DOHH2 (cell line): ENCODE measurements around the gene SMC3.
A peak's percentile ranks its signal among the peaks of the same experiment; 100 is the strongest.

Source experiments
- H3F3A ChIP-seq: fragments of 200-600 bp; sonication (generic), shearing (Covaris generic); 2 replicates; pipeline ENCODE4 v1.6.0; 2016; ENCODE audit warnings: antibody characterized with exemption, mild to moderate bottlenecking; ENCODE audit not compliant: control insufficient read depth, insufficient read depth
- H3K27ac ChIP-seq: fragments of 200-600 bp; sonication (generic); 2 replicates; pipeline ENCODE4 v1.5.1; 2014; ENCODE audit warnings: low read depth, mild to moderate bottlenecking, low read length, moderate library complexity
- H3K27me3 ChIP-seq: fragments of 200-600 bp; sonication (generic); 2 replicates; pipeline ENCODE4 v1.6.1; 2014; ENCODE audit warnings: mild to moderate bottlenecking, low read length, mixed read lengths; ENCODE audit not compliant: control insufficient read depth
- H3K36me3 ChIP-seq: fragments of 200-600 bp; sonication (generic); 2 replicates; pipeline ENCODE4 v1.6.1; 2014; ENCODE audit warnings: mild to moderate bottlenecking, low read length, moderate library complexity, mixed read lengths; ENCODE audit not compliant: control insufficient read depth
- H3K4me1 ChIP-seq: fragments of 200-600 bp; sonication (generic); 2 replicates; pipeline ENCODE4 v1.6.1; 2014; ENCODE audit warnings: mild to moderate bottlenecking, low read length, mixed read lengths; ENCODE audit not compliant: control insufficient read depth
- H3K4me2 ChIP-seq: fragments of 200-600 bp; sonication (generic); 2 replicates; pipeline ENCODE4 v1.6.0; 2014; ENCODE audit warnings: mild to moderate bottlenecking, low read length, moderate library complexity
- H3K4me3 ChIP-seq: fragments of 200-600 bp; sonication (generic); 2 replicates; pipeline ENCODE4 v1.5.1; 2014; ENCODE audit warnings: mild to moderate bottlenecking, low read length, mixed read lengths
- H3K79me2 ChIP-seq: fragments of 200-600 bp; sonication (generic); 2 replicates; pipeline ENCODE4 v1.6.1; 2014; ENCODE audit warnings: mild to moderate bottlenecking, low read length, mixed read lengths; ENCODE audit not compliant: control insufficient read depth
- H3K9me2 ChIP-seq: fragments of 200-600 bp; sonication (generic); replicated peaks from 2 replicates; pipeline ENCODE4 v1.6.1; 2014; ENCODE audit warnings: mild to moderate bottlenecking, low read length, mixed read lengths; ENCODE audit not compliant: control insufficient read depth
- H3K9me3 ChIP-seq: fragments of 200-600 bp; sonication (generic); 2 replicates; pipeline ENCODE4 v1.6.1; 2014; ENCODE audit warnings: antibody characterized with exemption, low read length, mixed read lengths; ENCODE audit not compliant: control insufficient read depth, insufficient read depth
- H4K20me1 ChIP-seq: fragments of 200-600 bp; sonication (generic); 2 replicates; pipeline ENCODE4 v1.6.0; 2014; ENCODE audit warnings: low read depth, mild to moderate bottlenecking, antibody characterized with exemption, low read length, moderate library complexity; ENCODE audit not compliant: control insufficient read depth, insufficient read depth
- EZH2phosphoT487 ChIP-seq: fragments of 200-600 bp; sonication (generic); IDR thresholded peaks from 2 replicates; pipeline ENCODE4 v1.6.1; 2017; ENCODE audit warnings: borderline replicate concordance, mild to moderate bottlenecking, antibody characterized with exemption, low read length, moderate library complexity, mixed read lengths
- TF ChIP-seq, protein P1 (sequence below): fragments of 200-600 bp; sonication (generic); IDR thresholded peaks from one replicate; pipeline ENCODE4 v1.5.1; 2014; ENCODE audit warnings: antibody characterized with exemption, mild to moderate bottlenecking, low read depth, low read length; ENCODE audit not compliant: poor library complexity, severe bottlenecking

The SMC3 gene

DNA sequence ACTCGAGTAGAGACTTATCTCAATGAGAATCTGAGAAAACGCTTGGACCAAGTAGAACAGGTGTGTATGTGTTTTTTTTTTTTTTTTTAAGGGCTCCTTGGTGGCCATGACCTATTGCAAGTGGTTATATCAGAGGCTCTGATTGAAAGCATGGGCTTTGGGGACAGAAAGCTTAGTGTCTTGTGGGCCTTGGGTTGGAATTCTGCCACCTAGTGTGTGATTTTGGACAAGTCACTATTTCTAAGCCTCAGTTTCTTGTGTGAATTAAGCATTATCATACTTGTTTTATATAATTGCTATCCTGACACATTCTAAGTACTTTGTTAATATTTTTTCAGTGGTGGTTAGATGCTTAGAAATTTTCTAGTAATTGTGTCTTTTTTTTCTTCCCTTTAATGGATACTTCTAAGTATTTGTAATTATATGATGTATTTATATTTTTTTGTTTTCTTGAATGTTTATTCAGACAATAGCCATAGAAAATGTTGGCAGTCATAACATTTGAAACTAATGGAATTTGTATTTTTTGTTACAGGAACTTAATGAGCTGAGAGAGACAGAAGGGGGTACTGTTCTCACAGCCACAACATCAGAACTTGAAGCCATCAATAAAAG lies 33.1 kb downstream of the SMC3 start:
- H4K20me1 ChIP-seq = no peaks in the 10 kb centered on the region
- TF ChIP-seq, protein P1, sequence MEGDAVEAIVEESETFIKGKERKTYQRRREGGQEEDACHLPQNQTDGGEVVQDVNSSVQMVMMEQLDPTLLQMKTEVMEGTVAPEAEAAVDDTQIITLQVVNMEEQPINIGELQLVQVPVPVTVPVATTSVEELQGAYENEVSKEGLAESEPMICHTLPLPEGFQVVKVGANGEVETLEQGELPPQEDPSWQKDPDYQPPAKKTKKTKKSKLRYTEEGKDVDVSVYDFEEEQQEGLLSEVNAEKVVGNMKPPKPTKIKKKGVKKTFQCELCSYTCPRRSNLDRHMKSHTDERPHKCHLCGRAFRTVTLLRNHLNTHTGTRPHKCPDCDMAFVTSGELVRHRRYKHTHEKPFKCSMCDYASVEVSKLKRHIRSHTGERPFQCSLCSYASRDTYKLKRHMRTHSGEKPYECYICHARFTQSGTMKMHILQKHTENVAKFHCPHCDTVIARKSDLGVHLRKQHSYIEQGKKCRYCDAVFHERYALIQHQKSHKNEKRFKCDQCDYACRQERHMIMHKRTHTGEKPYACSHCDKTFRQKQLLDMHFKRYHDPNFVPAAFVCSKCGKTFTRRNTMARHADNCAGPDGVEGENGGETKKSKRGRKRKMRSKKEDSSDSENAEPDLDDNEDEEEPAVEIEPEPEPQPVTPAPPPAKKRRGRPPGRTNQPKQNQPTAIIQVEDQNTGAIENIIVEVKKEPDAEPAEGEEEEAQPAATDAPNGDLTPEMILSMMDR = peak; percentile 79
- no peak for TF ChIP-seq EZH2phosphoT487
- H3F3A ChIP-seq = peaks cover 47% of the 10 kb centered on the region
- H3K9me2 ChIP-seq = no peaks in the 10 kb centered on the region
- H3K36me3 ChIP-seq = peaks cover 87% of the 10 kb centered on the region
- H3K9me3 ChIP-seq = no peaks in the 10 kb centered on the region
- no peak overlapping the region for H3K4me3 ChIP-seq
- no peak overlapping the region for H3K4me2 ChIP-seq
- H3K27me3 ChIP-seq = no peaks in the 10 kb centered on the region
- H3K27ac ChIP-seq = no peak overlapping the region
- H3K79me2 ChIP-seq = no peaks in the 10 kb centered on the region
- no peaks in the 10 kb centered on the region for H3K4me1 ChIP-seq

DNA sequence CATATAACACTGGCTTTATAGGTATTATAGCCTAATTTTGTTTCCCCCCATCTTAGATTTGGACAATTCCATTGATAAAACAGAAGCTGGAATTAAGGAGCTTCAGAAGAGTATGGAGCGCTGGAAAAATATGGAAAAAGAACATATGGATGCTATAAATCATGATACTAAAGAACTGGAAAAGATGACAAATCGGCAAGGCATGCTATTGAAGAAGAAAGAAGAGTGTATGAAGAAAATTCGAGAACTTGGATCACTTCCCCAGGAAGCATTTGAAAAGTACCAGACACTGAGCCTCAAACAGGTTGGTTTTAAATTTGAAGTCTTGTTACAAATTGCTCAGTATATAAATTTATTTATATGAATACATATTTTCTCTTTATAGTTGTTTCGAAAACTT lies 34.1 kb downstream of the SMC3 start:
- Histone ChIP-seq H3K4me3 (no peak overlapping the region), H3F3A (peaks cover 49% of the 10 kb centered on the region), H3K9me3 (no peaks in the 10 kb centered on the region), H3K27me3 (no peaks in the 10 kb centered on the region), H3K4me1 (no peaks in the 10 kb centered on the region), H4K20me1 (no peaks in the 10 kb centered on the region), H3K79me2 (no peaks in the 10 kb centered on the region), H3K36me3 (peaks cover 83% of the 10 kb centered on the region), H3K4me2 (no peak overlapping the region), H3K27ac (no peak overlapping the region), H3K9me2 (no peaks in the 10 kb centered on the region)
- TF ChIP-seq EZH2phosphoT487 = no peak
- TF ChIP-seq, protein P1 = no peak

DNA sequence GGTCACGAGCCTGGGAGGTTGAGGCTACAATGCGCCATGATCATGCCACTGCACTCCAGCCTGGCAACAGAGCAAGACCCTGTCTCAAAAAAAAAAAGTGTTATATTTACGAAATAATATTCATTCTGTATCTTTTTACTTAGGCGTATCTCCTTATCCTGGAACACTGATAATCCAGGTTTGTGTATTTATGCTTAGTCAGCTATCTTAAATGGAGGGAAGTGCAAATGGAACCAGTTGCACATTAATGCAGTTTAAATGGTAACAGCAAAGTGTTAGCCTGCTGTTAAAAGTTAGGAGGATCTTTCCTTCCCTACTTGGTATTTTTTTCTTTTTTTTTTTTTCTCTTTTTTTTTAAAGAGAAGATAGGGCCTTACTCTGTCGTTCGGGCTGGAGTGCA lies 40.6 kb downstream of the SMC3 start:
- H3F3A ChIP-seq = peaks cover 23% of the 10 kb centered on the region
- H3K4me1 ChIP-seq = peaks cover 21% of the 10 kb centered on the region
- H3K36me3 ChIP-seq = peaks cover 31% of the 10 kb centered on the region
- no peaks in the 10 kb centered on the region for H3K27me3 ChIP-seq
- H3K27ac ChIP-seq = no peak overlapping the region
- TF ChIP-seq, protein P1 = no peak
- no peak for TF ChIP-seq EZH2phosphoT487
- no peaks in the 10 kb centered on the region for H4K20me1 ChIP-seq
- H3K9me2 ChIP-seq = no peaks in the 10 kb centered on the region
- no peaks in the 10 kb centered on the region for H3K79me2 ChIP-seq
- no peak overlapping the region for H3K4me3 ChIP-seq
- H3K4me2 ChIP-seq = no peak overlapping the region
- H3K9me3 ChIP-seq = no peaks in the 10 kb centered on the region
